Hematopoietic multipotent progenitor cell treated with erythropoietin and hydrocortisone succinate and interleukin-3 and kit ligand, for 8 days (in vitro differentiated cells): ENCODE measurements around the gene CDCA7.
"Not testable (repeated sequence)": the region's sequence is repeated elsewhere in the genome, so short reads cannot be mapped to it uniquely, and the experiment has no call there.

Source experiments
- DNase-seq: peaks from one replicate; pipeline ENCODE4 v3.0.0-alpha.2; 2015

Gene CDCA7

GRCh38 chr2:173404841-173405750 is 50.4 kb downstream of the CDCA7 start:
- DNase-seq = no peak

- DNase-seq = no peak
Observed at GRCh38 chr2:173407176-173407575, 52.5 kb downstream of the CDCA7 start.

GRCh38 chr2:173407646-173408045 is 53.0 kb downstream of the CDCA7 start:
- DNase-seq = no peak

GRCh38 chr2:173410579-173410978 is 55.9 kb downstream of the CDCA7 start:
- DNase-seq = no peak

- no peak for DNase-seq
Observed at GRCh38 chr2:173412628-173413027, 58.0 kb downstream of the CDCA7 start.

GRCh38 chr2:173414823-173415322 is 60.2 kb downstream of the CDCA7 start:
- no peak for DNase-seq

GRCh38 chr2:173415431-173416381 is 61.0 kb downstream of the CDCA7 start:
- DNase-seq = no peak

GRCh38 chr2:173416415-173417152 is 61.9 kb downstream of the CDCA7 start:
- not testable (repeated sequence) for DNase-seq

- no peak for DNase-seq
Observed at GRCh38 chr2:173417341-173417740, 62.7 kb downstream of the CDCA7 start.

GRCh38 chr2:173417802-173418201 is 63.1 kb downstream of the CDCA7 start:
- DNase-seq = no peak
